Karpas-422 (cell line): ENCODE results near the gene FMO2. TPM values are rescaled to one million over a fixed set of nuclear protein-coding genes. Genes with fewer than 3 reads are reported as not detected.
"Not testable (repeated sequence)": the region's sequence is repeated elsewhere in the genome, so short reads cannot be mapped to it uniquely, and the experiment has no call there.

Experiments used
- DNase-seq: peaks from one replicate; pipeline ENCODE4 v3.0.0-alpha.2; 2015
- H2AFZ ChIP-seq: fragments of 200-600 bp; sonication (generic); 2 replicates; pipeline ENCODE4 v1.6.1; 2014; ENCODE audit warnings: antibody characterized with exemption, low read length, mixed read lengths
- H3K27ac ChIP-seq: fragments of 200-600 bp; sonication (generic); 2 replicates; pipeline ENCODE4 v1.5.1; 2014; ENCODE audit warnings: mild to moderate bottlenecking, low read length, moderate library complexity
- H3K27me3 ChIP-seq: fragments of 200-600 bp; sonication (generic); 2 replicates; pipeline ENCODE4 v1.6.1; 2014; ENCODE audit warnings: low read length, mixed read lengths
- H3K36me3 ChIP-seq: fragments of 200-600 bp; sonication (generic); 2 replicates; pipeline ENCODE4 v1.6.1; 2014; ENCODE audit warnings: low read length, mixed read lengths; ENCODE audit not compliant: insufficient read depth
- H3K4me1 ChIP-seq: fragments of 200-600 bp; sonication (generic); 2 replicates; pipeline ENCODE4 v1.6.1; 2014; ENCODE audit warnings: mild to moderate bottlenecking, low read length, mixed read lengths
- H3K4me2 ChIP-seq: fragments of 200-600 bp; sonication (generic); 2 replicates; pipeline ENCODE4 v1.6.1; 2014; ENCODE audit warnings: low read length, low read depth, mild to moderate bottlenecking; ENCODE audit not compliant: poor library complexity, severe bottlenecking
- H3K4me3 ChIP-seq: fragments of 200-600 bp; sonication (generic); 2 replicates; pipeline ENCODE4 v1.5.1; 2014; ENCODE audit warnings: mild to moderate bottlenecking, antibody characterized with exemption, low read length, mixed read lengths
- H3K79me2 ChIP-seq: fragments of 200-600 bp; sonication (generic); 2 replicates; pipeline ENCODE4 v1.6.1; 2014; ENCODE audit warnings: mild to moderate bottlenecking, low read length, mixed read lengths
- H3K9ac ChIP-seq: fragments of 200-600 bp; sonication (generic); 2 replicates; pipeline ENCODE4 v1.6.0; 2014; ENCODE audit warnings: low read length
- H3K9me2 ChIP-seq: fragments of 200-600 bp; sonication (generic), shearing (Covaris generic); replicated peaks from 2 replicates; pipeline ENCODE4 v1.6.0; 2014; ENCODE audit warnings: mild to moderate bottlenecking, low read length, moderate library complexity; ENCODE audit not compliant: insufficient read depth
- H3K9me3 ChIP-seq: fragments of 300-700, 200-600 bp; sonication (generic); 2 replicates; pipeline ENCODE4 v1.6.1; 2014; ENCODE audit warnings: low read length, mixed read lengths
- H4K20me1 ChIP-seq: fragments of 200-600 bp; sonication (generic); 2 replicates; pipeline ENCODE4 v1.6.1; 2014; ENCODE audit warnings: mild to moderate bottlenecking, antibody characterized with exemption, low read length, low read depth; ENCODE audit not compliant: insufficient read depth
- total RNA-seq: library from RNA; depleted of rRNA; stranded (reverse); fragments of >200 nt; shearing (Covaris generic); gene quantifications from 2 replicates; pipeline ENCODE4 v1.2.3, GENCODE V29; 2014; ENCODE audit warnings: low replicate concordance

The FMO2 gene
- total RNA-seq, 1 experiment from 2014 or later: not detected

- Histone ChIP-seq H3K27me3 (no peaks in the 10 kb centered on the region), H4K20me1 (no peaks in the 10 kb centered on the region), H3K4me3 (no peak overlapping the region), H3K9me2 (no peaks in the 10 kb centered on the region), H3K4me2 (no peak overlapping the region), H3K4me1 (no peaks in the 10 kb centered on the region), H3K36me3 (no peaks in the 10 kb centered on the region), H2AFZ (no peak overlapping the region), H3K27ac (no peak overlapping the region), H3K9ac (no peak overlapping the region), H3K79me2 (no peaks in the 10 kb centered on the region), H3K9me3 (no peaks in the 10 kb centered on the region)
- DNase-seq: no peak
These were observed 33.6 kb downstream of the FMO2 start for GRCh38 chr1:171218661-171219060.

GRCh38 chr1:171219346-171220080, 34.4 kb downstream of the FMO2 start:
- no peaks in the 10 kb centered on the region for H3K9me2 ChIP-seq
- H3K79me2 ChIP-seq: no peaks in the 10 kb centered on the region
- H3K9ac ChIP-seq: no peak overlapping the region
- H3K27me3 ChIP-seq: no peaks in the 10 kb centered on the region
- no peaks in the 10 kb centered on the region for H3K9me3 ChIP-seq
- no peak overlapping the region for H3K4me3 ChIP-seq
- no peak overlapping the region for H3K27ac ChIP-seq
- no peaks in the 10 kb centered on the region for H3K4me1 ChIP-seq
- H4K20me1 ChIP-seq: no peaks in the 10 kb centered on the region
- no peaks in the 10 kb centered on the region for H3K36me3 ChIP-seq
- H2AFZ ChIP-seq: no peak overlapping the region
- no peak for DNase-seq
- H3K4me2 ChIP-seq: no peak overlapping the region

DNA sequence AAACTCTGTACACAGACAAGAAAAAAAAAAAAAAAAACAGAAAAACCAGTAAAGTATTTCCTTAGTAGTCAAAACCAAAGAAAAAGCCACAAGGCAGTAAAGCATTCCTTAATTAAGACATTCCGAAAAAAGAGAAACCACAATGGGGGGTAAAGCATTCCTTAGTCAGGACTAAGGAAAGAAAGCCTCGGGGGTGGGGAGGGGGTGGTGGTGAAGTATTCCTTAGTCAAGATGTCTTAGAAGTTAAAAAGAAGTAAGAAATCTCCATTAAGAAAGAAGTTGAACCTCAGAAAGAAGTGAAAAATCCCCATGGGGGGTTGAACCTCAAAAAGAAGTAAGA, 35.0 kb downstream of the FMO2 start:
- Histone ChIP-seq H3K36me3 (no peaks in the 10 kb centered on the region), H3K27ac (no peak overlapping the region), H3K79me2 (no peaks in the 10 kb centered on the region), H3K4me2 (no peak overlapping the region), H3K9ac (no peak overlapping the region), H3K27me3 (no peaks in the 10 kb centered on the region), H4K20me1 (no peaks in the 10 kb centered on the region), H3K4me1 (no peaks in the 10 kb centered on the region), H3K9me3 (no peaks in the 10 kb centered on the region), H3K9me2 (no peaks in the 10 kb centered on the region), H3K4me3 (no peak overlapping the region), H2AFZ (no peak overlapping the region)
- DNase-seq: no peak

- Histone ChIP-seq H3K4me3 (no peak overlapping the region), H2AFZ (no peak overlapping the region), H3K27ac (no peak overlapping the region), H4K20me1 (no peaks in the 10 kb centered on the region), H3K79me2 (no peaks in the 10 kb centered on the region), H3K36me3 (no peaks in the 10 kb centered on the region), H3K4me2 (no peak overlapping the region), H3K9ac (no peak overlapping the region), H3K9me2 (no peaks in the 10 kb centered on the region), H3K27me3 (no peaks in the 10 kb centered on the region), H3K4me1 (no peaks in the 10 kb centered on the region), H3K9me3 (no peaks in the 10 kb centered on the region)
- no peak for DNase-seq
These were observed 35.5 kb downstream of the FMO2 start for GRCh38 chr1:171220581-171221054.

DNA sequence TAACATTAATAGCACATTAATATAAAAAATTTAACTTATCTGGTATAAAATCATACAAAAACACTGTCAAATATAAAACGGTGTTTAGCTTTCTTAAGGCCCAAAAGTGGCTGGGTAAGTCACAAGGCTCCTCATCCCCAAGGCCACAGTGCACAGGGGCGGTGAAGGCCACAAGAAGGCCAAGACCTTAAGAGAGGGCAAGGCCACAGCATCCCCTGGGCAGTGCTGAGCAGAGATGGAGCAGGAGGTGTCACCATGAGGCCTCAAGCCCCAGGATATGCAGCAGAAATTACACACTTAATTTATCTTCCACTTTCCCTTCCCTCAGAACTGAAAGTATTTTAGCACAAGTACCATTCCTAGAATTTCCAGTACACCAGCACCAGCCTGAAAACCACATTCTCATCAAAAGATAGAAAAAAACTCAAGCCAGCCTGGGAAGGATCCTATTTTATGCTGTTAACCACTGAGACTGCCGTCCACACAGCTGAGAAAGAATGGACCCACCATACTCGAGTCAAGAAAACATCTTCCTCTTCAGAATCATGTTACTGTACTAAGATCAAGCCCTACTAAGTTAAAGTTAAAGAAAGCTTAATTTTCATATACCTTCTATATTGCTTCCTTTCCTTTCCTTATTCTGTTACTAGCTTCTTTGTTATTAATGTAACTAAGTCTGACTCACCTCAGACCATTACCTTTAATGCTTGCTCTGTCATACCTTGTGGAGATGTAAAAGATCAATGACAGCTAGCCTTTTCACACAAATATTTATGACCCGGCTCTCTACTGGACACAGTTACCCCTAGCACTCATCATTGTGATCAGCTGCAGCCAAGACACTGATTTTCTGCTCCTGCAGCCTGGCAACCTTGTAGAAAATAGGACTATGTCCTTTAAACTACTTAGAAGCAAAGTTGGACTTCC, 36.8 kb downstream of the FMO2 start:
- no peak for DNase-seq
- H3K4me1 ChIP-seq: no peaks in the 10 kb centered on the region
- H3K4me3 ChIP-seq: no peak overlapping the region
- no peak overlapping the region for H2AFZ ChIP-seq
- no peaks in the 10 kb centered on the region for H3K9me3 ChIP-seq
- no peaks in the 10 kb centered on the region for H3K36me3 ChIP-seq
- H4K20me1 ChIP-seq: no peaks in the 10 kb centered on the region
- H3K9ac ChIP-seq: no peak overlapping the region
- H3K27ac ChIP-seq: no peak overlapping the region
- H3K4me2 ChIP-seq: no peak overlapping the region
- no peaks in the 10 kb centered on the region for H3K27me3 ChIP-seq
- H3K9me2 ChIP-seq: no peaks in the 10 kb centered on the region
- H3K79me2 ChIP-seq: no peaks in the 10 kb centered on the region

- Histone ChIP-seq H4K20me1 (no peaks in the 10 kb centered on the region), H2AFZ (no peak overlapping the region), H3K4me2 (no peak overlapping the region), H3K79me2 (no peaks in the 10 kb centered on the region), H3K4me1 (no peaks in the 10 kb centered on the region), H3K27ac (no peak overlapping the region), H3K36me3 (no peaks in the 10 kb centered on the region), H3K9me3 (no peaks in the 10 kb centered on the region), H3K9me2 (no peaks in the 10 kb centered on the region), H3K9ac (no peak overlapping the region), H3K27me3 (no peaks in the 10 kb centered on the region), H3K4me3 (no peak overlapping the region)
- DNase-seq: no peak
These were observed 37.8 kb downstream of the FMO2 start for GRCh38 chr1:171222936-171223335.

DNA sequence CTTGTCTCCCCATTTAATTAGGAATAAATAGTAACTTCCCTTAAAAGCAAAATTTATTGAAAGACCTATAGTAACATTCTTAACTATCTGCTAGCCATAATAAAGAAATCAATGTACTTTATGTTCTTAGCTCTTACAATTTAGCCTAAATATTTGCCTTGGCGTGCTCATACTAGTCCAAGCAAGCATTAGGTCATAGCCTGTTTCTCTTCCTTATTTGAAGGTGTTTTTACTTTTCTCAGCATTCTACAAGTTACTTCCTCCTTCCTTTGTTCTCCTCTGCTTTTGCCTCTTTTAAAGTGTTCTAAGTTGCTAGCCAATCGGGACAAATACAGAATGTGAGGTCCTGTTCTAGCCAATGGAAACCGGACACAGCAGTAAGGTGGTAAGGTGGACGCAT, 39.2 kb downstream of the FMO2 start:
- H3K27ac ChIP-seq, H3K9me2 ChIP-seq, H3K36me3 ChIP-seq, H2AFZ ChIP-seq, H3K4me1 ChIP-seq, H3K4me2 ChIP-seq, H3K9ac ChIP-seq, H3K4me3 ChIP-seq, H3K27me3 ChIP-seq, H4K20me1 ChIP-seq, DNase-seq, H3K9me3 ChIP-seq, H3K79me2 ChIP-seq: not testable (repeated sequence)

DNA sequence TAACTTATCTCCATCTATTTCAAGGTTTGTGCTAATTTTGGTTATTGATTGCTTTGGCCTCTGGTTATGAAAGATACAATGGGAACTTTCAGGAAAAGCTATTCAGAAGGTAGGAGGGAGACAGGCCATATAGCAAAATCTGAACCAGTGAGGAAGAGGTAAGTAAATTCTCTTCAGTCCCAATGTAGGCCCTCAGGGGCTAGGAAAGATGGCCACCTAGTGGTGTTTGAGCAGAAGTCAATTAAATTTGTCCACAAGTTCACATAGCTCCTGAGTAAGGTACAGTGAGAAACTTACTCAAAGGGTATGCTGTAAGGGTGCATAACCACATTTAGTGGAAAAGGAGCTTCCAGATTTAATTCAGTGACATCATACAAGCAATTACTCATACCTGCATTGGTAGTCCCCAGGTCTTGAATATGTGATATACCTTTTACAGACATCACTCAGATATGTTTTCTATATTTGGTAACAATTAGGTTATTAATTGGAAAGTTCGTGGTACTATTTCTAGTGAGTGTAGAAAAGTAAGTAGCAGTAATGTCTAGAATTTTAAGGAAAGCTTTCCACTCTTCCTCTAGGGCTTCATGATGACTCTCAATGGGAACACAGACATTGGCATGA, 41.8 kb downstream of the FMO2 start:
- Histone ChIP-seq H4K20me1 (no peaks in the 10 kb centered on the region), H3K9me2 (no peaks in the 10 kb centered on the region), H3K9ac (no peak overlapping the region), H3K4me2 (no peak overlapping the region), H3K4me3 (no peak overlapping the region), H3K27me3 (no peaks in the 10 kb centered on the region), H3K27ac (no peak overlapping the region), H3K4me1 (no peaks in the 10 kb centered on the region), H3K36me3 (no peaks in the 10 kb centered on the region), H3K79me2 (no peaks in the 10 kb centered on the region), H3K9me3 (no peaks in the 10 kb centered on the region), H2AFZ (no peak overlapping the region)
- peak; percentile 85 for DNase-seq
